K562 (cell line): Measurements from ENCODE around the gene CYP17A1.

Experiments used
- ETV6 ChIP-seq, 3 experiments: fragments of 150-350 bp in 1 of 3; sonication (generic) in 1 of 3; formaldehyde crosslinking in 1 of 3; IDR thresholded peaks; 2 replicates each; pipeline versions ENCODE4 v1.6.1 to v1.8.0; 2014 to 2022; ENCODE audit warnings: borderline replicate concordance in 2 of 3, low read depth in 2 of 3, antibody characterized with exemption in 1 of 3, low read length in 1 of 3, mild to moderate bottlenecking in 1 of 3, missing genetic modification reagents in 1 of 3
- FOXJ3 ChIP-seq: sonication (generic); formaldehyde crosslinking; IDR thresholded peaks from 2 replicates; pipeline ENCODE4 v1.4.0; 2020; ENCODE audit warnings: mild to moderate bottlenecking, missing genetic modification reagents
- GABPB2 ChIP-seq: fragments of 250-450 bp; sonication (Bioruptor Pico); conservative IDR thresholded peaks from 2 replicates; pipeline ENCODE4 v1.5.1; 2021; ENCODE audit warnings: mild to moderate bottlenecking
- KAT7 ChIP-seq: sonication (generic); formaldehyde crosslinking; IDR thresholded peaks from 2 replicates; pipeline ENCODE4 v1.8.0; 2022; ENCODE audit warnings: missing genetic modification reagents, mild to moderate bottlenecking, borderline replicate concordance
- POLR2A ChIP-seq: fragments of 450-650 bp; conservative IDR thresholded peaks from 2 replicates; pipeline ENCODE4 v1.6.1; 2016
- TAF7 ChIP-seq: fragments of 450-650 bp; IDR thresholded peaks from 2 replicates; pipeline ENCODE4 v1.6.1; 2016; ENCODE audit warnings: missing genetic modification characterization, missing compliant biosample characterization
- USF2 ChIP-seq: sonication (generic); formaldehyde crosslinking; IDR thresholded peaks from 2 replicates; pipeline ENCODE4 v1.5.0; 2020; ENCODE audit warnings: missing genetic modification reagents
- ZBTB33 ChIP-seq: sonication (generic); formaldehyde crosslinking; IDR thresholded peaks from 2 replicates; pipeline ENCODE4 v1.8.1; 2023; ENCODE audit warnings: mild to moderate bottlenecking, missing genetic modification reagents
- TF ChIP-seq, protein P1 (sequence below): sonication (generic); formaldehyde crosslinking; IDR thresholded peaks from 2 replicates; pipeline ENCODE4 v1.8.0; 2023; ENCODE audit warnings: mild to moderate bottlenecking, missing genetic modification reagents

DNA sequence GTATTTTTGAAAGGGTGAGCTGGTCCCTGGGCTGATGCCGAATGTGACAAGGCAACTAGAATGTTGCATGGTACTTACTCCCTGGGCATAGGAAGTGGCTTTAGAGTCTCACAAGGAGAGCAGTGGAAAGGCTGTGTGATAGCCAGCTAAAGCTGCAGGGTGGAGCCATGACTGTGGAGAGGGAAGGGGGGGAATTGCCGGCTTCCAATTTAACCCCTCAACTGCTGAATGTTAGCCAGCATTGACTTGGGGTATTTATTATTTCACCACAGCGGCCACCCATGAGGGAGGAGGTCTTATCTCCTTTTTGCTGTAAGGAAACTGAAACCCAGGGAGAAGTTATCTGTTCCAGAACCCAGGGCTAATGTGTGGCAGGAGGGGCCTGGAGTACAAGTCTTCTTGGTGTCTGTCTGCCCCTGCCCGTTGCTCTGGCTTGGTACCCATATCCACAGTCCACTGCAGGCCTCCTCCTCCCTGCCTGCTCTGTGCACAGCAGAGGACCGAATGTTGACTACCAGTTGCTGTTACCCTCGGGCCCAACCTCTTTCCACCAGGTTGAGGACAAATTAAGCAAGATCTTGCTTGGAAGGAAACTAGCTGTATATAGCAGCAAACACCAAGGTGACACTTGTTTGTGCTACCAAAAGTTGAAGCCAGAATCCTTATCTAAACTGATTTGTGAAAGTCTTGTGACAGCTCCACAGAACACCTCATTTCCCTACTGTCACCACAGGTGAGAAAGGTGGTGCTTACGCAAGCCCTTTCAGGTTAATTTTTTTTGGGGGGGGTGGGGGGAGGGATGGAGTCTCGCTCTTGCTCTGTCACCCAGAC lies 55.9 kb downstream of the CYP17A1 start:
- TF ChIP-seq, protein P1, sequence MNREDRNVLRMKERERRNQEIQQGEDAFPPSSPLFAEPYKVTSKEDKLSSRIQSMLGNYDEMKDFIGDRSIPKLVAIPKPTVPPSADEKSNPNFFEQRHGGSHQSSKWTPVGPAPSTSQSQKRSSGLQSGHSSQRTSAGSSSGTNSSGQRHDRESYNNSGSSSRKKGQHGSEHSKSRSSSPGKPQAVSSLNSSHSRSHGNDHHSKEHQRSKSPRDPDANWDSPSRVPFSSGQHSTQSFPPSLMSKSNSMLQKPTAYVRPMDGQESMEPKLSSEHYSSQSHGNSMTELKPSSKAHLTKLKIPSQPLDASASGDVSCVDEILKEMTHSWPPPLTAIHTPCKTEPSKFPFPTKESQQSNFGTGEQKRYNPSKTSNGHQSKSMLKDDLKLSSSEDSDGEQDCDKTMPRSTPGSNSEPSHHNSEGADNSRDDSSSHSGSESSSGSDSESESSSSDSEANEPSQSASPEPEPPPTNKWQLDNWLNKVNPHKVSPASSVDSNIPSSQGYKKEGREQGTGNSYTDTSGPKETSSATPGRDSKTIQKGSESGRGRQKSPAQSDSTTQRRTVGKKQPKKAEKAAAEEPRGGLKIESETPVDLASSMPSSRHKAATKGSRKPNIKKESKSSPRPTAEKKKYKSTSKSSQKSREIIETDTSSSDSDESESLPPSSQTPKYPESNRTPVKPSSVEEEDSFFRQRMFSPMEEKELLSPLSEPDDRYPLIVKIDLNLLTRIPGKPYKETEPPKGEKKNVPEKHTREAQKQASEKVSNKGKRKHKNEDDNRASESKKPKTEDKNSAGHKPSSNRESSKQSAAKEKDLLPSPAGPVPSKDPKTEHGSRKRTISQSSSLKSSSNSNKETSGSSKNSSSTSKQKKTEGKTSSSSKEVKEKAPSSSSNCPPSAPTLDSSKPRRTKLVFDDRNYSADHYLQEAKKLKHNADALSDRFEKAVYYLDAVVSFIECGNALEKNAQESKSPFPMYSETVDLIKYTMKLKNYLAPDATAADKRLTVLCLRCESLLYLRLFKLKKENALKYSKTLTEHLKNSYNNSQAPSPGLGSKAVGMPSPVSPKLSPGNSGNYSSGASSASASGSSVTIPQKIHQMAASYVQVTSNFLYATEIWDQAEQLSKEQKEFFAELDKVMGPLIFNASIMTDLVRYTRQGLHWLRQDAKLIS, result no peak
- TF ChIP-seq KAT7 (CRISPR knock-in tag) (no peak), TAF7 (tag) (no peak), POLR2A (no peak), GABPB2 (CRISPR knock-in tag) (no peak), USF2 (CRISPR knock-in tag) (no peak), ETV6 (IDR thresholded peaks at IDR 0.05; ENCODE audit: borderline replicate concordance in 1 of 2, low read depth in 2 of 2, low read length in 1 of 2) (no peak), ETV6 (CRISPR knock-in tag; IDR thresholded peaks at IDR 0.05; ENCODE audit: borderline replicate concordance) (no peak), FOXJ3 (CRISPR knock-in tag) (no peak), ZBTB33 (no peak)
